CD4-positive, alpha-beta T cell treated with Interleukin-17A for 1 hour (primary cell): ENCODE results near the gene PRKCG.
"Not testable (repeated sequence)": the region's sequence is repeated elsewhere in the genome, so short reads cannot be mapped to it uniquely, and the experiment has no call there.

Source experiments
- DNase-seq: peaks from one replicate; pipeline ENCODE4 v3.0.0-alpha.2; 2020

Gene PRKCG

DNA sequence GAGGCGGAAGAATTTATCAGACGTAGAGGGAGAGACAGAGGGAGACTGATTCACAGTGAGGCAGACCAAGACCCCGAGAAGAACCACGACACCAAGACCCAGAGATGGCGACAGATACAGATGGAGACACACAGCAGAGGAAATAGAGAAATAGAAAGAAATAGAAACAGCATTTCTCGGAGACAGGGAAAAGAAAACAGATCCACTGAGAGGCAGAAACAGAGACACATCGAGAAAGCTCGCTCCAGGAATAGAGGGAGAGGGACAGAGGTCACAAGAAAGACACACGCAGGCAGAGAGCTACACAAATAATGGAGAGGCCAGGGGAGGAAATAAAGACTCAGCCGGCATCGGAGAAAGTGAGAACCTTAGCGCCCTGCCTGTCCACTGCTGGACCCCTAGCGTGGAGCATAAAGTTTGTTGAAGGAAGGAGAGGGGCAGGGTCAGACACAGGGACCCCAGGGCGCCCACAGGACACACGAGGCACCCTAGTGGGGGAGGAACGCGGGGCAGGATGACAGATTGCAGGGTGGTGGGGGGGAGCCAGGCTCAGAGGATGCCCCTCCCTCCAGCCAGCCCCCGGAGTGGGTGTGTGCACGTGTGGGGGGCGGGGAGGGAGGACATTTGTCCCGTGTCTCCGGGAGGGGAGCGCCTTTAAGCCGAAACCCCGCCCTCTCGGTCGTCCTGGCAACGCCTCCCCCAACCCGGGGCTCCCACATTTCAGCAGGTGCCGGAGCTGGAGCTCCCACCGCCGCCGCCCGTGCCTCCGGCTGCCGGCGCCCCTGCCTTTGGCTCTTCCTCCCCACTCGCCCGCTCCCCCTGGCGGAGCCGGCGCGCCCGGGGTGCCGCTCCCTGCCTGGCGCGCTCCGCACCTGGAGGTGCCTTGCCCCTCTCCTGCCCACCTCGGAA lies at the start of gene PRKCG:
Gene PRKCG (plus strand): TSS at position 716 of the 909 bp plus-strand sequence. CDS start 298 bp downstream, outside the sequence.
- DNase-seq: peak; percentile 76

DNA sequence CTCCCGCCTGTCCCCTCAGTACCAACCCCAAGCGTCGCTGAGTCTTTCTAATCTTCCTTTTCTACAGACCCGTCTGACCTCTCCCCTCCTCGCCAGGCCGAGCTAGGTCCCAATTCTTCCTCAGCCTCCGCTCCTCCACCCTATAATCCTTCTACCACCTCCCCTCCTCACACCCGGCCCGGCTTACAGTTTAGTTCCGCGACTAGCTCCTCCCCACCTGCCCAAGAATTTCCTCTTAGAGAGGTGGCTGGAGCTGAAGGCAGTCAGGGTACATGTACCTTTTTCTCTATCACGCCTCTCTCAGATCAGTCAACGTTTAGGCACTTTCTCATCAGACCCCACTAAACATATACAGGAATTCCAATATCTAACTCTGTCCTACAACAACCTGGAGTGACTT lies 49.1 kb upstream of the PRKCG start:
- DNase-seq: not testable (repeated sequence)

DNA sequence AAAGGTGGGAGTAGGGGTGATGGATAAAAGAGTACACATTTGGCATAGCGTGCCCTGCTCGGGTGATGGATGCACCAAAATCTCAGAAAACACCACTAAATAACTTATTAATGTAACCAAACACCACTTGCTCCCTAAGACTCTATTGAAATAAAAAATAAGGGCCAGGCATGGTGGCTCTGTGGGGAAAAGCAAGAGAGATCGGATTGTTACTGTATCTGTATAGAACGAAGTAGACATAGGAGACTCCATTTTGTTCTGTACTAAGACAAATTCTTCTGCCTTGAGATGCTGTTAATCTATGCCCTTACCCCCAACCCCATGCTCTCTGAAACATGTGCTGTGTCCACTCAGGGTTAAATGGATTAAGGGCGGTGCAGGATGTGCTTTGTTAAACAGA lies 43.6 kb upstream of the PRKCG start:
- DNase-seq: not testable (repeated sequence)

DNA sequence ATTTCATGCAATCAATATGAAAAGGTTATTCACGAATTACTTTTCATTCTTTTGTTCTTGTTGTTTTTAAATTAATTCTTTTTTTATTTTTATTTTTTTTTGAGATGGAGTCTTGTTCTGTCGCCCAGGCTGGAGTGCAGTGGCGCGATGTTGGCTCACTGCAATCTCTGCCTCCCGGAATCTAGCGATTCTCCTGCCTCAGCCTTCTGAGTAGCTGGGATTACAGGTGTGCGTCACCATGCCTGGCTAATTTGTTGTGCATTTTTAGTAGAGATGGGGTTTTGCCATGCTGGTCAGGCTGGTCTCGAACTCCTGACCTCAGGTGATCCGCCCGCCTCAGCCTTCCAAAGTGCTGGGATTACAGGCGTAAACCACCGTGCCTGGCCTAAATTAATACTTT lies 41.8 kb upstream of the PRKCG start:
- DNase-seq: not testable (repeated sequence)

DNA sequence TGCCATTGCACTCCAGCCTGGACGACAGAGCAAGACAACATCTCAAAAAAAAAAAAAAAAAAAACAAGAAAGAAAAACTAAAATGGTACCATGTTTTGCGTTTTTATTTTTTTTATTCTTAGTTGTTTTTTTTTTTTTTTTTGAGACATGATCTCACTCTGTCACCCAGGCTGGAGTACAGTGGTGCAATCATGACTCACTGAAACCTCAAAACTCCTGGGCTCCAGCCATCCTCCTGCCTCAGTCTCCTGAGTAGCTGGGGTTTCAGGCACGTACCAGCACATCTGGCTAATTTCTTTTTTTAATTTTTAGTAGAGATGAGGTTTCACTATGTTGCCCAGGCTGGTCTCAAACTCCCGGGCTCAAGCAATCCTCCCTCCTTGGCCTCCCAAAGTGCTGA lies 41.1 kb upstream of the PRKCG start:
- DNase-seq: not testable (repeated sequence)

DNA sequence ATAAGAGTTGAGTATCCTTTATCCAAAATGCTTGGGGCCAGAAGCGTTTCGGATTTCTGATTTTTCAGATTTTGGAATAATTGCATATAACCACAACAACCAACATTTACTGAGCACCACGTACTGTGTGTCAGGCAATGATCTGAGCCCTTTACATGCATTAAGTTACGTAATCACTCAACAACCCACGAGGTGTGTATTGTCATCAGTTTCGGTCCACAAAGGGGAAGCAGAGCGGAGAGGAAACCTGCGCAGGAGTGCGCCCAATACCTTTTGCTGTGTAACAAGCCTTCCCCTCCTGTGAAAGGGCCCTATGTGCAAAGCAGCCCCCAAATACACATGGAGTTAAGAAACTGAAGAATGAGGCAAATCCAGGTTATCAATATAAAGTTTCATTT lies 37.1 kb upstream of the PRKCG start:
- peak; percentile 21 for DNase-seq

DNA sequence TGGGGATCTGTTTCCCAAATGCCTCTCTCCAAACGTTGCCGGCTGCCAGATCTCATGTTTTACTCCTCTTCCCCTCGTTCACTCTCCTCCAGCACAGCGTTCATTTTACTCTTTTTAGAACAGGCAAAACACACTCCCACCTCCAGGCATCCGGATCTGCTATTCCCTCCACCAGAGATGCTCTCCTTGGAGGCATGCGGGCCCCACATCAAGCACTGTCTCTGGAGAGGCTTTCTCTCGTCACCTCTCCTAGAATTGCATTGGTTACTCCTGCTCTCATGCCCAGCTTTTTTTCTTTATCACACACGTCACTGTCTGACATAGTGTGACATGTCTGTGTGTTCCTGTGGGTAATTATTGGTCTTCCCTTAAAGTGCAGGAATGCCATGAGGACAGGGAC lies 34.4 kb upstream of the PRKCG start:
- no peak for DNase-seq

DNA sequence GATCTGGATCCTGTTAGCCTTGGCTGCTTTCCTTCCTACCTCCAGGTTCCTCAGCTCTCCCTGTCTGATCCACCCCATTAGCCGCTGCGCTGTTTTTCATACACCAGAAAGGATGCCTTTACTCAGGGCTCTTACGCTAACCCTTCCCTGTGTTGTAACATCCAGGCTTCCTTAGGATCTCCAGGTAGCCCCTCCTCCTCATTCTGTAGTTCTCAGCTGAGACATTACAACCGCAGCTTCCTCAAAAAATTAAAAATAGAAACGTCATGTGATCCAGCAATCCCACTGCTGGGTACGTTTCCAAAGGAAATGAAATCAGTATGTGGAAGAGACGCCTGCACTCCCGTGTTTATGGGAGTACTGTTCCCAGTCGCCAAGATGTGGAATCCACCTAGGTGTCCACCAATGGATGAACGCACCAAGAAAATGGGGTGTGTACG lies 32.7 kb upstream of the PRKCG start:
- no peak for DNase-seq

DNA sequence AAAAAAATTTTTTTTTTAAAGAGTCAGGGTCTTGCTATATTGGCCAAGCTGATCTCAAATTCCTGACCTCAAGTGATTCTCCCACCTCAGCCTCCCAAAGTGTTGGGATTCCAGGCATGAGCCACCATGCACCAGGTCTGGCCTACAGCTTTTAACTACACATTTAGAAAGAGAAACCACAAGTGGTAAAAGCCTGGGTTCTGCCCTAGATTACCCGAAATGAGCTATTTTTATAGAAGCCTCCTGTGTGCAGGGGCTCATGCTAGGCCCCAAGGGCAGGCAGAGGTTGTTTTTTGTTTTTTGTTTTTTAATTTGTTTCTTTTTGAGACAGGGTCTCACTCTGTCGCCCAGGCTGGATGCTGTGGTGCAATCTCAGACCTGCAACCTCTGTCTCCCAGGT lies 28.3 kb upstream of the PRKCG start:
- peak; percentile 16 for DNase-seq

DNA sequence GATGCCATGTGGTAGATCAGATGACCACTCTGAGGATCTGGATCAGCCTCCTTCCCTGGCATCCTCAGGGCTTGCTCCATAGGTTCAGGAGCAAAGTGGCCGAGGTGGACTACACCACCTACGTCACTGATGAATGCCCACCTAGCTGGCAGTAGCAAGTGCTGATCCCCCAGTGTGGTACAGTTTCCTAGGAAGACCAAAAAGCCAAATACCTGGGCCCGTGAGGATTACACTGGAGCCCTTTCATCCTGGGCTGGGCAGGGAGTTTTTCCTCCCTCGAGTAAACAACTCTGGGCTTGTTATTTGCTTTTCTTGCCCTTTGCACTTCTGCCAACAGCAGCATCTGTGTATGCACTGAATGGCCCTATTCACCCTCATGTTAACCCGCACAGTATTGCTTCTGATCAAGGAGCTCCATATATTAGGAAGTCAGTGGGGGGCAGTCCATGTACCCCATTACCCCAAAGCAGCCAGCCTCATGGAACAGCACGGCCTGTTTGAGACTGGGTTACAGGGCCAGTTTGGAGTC lies 17.6 kb upstream of the PRKCG start:
- DNase-seq: no peak

DNA sequence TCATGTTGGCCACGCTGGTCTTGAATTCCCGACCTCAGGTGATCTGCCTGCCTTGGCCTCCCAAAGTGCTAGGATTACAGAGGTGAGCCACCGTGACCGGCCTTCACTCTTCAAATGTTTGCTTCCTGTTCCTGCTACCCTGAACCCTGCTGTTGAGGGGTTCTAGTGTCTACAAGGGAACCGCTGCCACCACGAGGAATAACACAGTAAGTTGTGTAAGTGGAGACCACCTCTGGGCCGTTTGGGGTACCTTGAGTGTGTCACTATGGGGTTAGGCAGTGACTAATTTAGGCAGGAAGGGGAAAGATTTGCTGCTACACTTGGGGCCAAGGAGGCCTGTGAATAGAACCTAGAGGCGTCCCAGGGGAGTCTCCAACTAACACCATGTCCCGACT lies 16.5 kb upstream of the PRKCG start:
- DNase-seq: peak; percentile 17

DNA sequence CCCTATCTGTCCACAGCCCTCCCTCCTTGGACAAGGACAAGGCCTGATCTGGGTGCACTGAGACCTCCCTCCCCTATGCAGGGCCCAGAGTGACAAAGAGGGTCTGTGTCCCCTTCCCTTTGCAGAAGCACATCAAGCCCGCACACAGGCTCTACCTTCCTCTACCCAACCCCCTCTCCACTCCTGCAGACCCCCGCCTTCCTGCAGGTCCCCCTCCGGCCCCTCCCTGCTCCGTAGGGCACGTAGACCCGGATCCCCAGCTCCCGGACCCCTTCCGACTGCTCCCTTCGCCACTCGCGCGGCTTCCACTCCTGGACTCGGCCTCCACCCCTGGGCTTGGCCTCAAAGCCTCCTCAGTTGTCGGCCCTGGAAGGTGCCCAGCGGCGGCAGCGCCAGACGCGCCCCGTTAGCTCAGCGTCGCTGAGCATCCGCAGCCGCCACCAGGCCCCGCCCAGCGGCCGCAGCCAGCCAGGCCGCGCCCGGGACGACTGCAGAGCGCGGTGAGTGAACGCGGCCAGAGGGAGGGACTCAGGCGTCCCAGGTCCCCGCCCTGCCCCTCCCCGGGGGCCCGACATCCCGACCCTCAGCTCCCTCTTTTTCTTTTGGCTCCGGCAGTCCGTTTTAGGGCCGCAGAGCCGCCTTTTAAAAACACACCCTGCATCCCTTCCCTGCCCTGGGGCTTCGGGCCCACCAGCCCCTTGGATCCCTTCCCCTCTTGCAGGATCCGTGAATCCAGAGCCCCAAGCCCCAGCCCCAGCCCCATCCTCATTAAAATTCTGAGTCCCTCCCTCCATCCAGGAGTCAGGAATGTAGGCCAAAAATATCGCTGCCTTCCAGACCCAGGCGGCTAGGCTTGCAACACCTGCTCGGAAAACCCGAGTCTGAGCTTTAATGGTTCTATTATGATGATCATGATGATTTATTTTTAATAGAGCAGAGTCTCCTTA lies 15.8 kb upstream of the PRKCG start:
- DNase-seq: peak; percentile 85

DNA sequence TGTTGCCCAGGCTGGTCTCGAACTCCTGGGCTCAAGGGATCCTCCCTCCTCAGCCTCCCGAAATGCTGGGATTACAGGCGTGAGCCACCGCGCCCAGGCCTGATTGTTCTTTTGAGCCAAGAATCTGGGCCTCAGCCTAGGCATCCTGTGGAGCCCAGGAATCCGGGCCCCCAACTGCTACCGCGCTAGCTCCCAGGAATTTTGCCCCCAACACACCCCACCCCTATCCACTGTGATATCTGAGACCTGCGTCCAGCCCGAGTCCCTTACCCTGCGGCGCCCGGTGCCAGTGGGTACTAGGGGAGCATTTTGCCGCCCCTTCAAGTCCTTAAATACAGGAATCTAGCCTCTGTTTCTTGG lies 15.2 kb upstream of the PRKCG start:
- DNase-seq: no peak

DNA sequence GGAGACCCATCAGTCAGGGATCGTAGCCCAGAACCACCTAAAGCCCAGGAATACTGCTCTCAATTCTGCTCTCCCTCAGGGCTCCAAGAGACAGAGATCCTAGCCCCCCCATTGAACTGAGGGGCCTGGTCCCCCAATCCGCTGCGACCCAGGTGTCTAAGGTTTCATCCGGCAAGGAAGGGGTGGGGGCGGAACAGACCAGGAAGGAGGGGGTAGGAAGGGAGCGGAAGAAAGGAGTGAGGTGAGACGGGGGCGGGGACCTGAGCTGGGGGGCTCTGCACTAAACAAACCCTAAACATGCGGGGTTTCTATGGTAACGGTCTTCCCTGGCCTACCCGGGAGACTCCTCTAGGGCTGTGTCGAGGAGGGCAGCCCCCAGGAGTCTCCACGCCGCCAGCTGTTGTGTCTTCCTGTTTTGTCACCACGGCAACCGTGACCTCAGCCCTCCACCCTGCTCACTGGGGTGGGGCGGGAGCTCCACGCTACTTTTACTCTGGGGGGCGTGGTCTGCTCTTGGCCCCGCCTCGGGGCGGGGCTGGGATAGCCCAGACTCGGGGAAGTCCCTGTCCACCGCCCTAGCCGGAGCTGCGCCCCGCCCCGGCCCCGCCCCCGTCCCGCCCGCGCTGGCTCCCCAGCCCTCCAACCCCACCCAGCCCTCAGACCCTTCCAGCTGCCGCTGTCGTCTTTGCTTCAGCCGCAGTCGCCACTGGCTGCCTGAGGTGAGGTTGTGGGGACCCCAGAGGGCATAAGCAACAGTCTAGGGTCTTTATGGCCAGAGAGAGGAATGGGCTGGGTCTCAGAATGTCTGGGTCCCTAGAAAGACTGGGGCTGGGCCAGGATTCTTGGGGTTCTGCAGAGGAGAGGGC lies 14.5 kb upstream of the PRKCG start, which contains the start of gene MYADM:
Gene MYADM (plus strand): TSS at position 659 of the 866 bp plus-strand sequence. CDS start 5,647 bp downstream, outside the sequence.
- DNase-seq: peak; percentile 100

DNA sequence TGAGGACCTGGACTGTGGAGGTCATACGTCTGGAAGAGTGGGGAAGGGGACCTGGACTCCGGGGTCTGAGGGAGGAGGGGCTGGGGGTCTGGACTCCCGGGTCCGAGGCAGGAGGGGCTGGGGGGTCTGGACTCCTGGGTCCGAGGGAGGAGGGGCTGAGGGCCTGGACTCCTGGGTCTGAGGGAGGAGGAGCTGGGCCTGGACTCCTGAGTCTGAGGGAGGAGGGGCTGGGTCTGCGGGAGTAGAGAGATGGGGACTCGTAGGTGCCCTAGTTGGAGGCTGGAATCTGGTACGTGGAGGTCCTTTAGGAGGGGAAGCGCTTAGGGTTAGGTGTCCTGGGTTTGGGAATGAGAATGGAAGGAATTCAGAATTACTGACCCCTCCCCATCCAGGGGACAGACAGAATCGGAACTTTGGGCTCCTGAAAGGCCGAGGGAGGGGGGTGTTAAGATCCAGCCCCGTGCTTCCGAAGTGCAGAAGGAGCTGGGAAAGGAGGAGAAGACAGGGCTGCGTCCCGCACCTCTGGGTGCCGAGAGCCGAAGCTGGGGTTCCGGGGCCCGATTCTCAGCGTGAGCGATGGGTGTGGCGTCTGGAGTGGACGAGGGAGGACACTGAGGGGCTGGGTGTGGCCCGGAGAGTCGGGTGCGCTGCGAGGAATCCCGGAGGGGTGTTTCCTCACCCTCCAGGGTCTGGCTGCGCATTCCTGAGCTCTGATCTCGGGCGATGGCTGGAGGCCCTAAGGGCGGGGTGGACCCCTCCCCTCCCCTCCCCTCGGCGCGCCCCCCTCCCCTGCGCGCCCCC lies 13.7 kb upstream of the PRKCG start:
- peak; percentile 69 for DNase-seq

DNA sequence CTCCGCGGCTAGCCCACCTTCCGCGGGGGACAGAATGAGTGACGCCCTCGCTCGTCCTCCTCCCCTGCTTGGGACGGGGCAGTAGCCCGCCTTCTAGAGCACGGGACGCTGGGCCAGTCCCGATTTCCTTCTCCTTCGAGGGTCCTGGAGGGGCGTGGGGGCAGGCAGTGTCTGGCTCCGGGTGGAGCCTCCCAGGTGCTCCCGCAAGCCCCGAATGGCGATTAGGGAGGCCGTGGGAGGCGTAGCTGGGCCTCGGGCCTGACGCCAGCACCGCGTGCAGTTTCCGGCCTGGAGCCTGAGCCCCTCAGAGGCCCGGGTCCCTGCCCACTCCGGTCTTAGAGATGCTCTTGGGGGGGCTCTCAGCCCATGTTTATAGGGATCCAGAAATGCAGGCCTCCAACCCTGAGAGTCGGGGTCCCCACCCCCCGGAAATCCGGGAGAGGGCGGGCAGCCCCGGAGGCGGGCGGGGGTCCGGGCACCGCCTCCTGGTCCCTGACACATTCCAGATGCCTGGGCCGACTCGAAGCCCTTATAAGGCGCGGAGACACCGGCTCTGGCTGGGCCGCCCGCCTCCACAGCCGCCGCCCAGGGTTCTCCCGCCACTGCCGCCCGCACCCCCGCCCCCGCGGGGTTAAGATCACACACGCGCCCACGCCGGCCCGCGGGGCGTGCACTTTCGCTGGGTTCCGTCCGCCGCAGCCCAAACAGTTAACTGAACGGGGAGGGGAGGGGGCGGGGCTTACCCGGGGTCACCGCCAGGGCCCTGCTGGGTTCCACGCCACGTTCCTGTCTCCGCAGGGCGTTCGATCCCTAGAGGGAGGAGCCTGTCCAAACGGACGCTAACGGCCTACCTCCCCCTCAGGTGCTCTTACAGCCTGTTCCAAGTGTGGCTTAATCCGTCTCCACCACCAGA lies 12.8 kb upstream of the PRKCG start:
- peak; percentile 95 for DNase-seq

DNA sequence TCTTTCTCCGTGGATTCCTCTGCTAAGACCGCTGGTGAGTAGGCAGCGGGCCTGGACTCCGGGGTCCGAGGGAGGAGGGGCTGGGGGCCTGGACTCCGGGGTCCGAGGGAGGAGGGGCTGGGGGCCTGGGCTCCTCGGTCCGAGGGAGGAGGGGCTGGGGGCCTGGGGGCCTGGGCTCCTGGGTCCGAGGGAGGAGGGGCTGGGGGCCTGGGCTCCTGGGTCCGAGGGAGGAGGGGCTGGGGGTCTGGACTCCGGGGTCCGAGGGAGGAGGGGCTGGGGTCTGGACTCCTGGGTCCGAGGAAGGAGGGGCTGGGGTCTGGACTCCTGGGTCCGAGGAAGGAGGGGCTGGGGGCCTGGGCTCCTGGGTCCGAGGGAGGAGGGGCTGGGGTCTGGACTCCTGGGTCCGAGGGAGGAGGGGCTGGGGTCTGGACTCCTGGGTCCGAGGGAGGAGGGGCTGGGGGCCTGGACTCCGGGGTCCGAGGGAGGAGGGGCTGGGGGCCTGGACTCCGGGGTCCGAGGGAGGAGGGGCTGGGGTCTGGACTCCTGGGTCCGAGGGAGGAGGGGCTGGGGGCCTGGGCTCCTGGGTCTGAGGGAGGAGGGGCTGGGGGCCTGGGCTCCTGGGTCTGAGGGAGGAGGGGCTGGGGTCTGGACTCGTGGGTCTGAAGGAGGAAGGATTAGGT lies 12.1 kb upstream of the PRKCG start:
- DNase-seq: not testable (repeated sequence)

DNA sequence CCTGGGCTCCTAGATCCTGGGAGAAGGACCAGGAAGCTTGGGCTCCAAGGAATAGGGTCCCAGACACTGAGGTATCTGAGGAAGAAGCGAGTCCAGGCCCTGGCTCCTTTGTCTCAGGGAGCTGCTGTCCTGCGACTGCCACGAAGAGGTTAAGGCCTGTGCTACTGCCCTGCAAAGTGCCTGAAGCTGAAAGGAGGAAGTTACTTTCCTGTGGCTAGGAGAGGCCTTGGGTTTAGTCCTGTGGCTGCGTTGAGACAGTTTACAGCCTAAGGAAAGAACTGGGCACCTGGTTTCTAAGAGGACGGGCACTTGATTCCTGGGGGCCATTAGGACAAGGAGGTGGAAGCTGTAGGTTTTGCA lies 11.5 kb upstream of the PRKCG start:
- DNase-seq: peak; percentile 50

DNA sequence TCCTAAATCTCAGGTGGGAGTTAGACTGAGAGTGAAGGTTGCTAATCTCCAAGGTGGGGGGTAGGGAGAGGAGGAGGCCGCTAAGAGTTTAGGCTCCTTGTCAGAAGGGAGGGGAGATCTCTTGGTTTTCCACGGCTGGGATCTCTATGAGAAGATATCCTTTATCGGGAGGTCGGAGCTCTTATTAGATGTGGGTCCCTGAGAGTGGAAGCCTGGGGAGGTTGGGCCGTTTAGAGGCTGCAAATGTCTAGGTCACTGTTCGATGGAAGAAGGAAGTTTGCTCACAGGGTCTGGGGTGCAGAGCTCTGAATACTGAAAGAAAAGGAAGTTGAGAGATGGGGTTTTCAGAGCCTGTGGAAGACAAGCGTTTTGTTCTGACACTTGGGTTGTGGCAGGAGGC lies 10.5 kb upstream of the PRKCG start:
- peak; percentile 54 for DNase-seq

DNA sequence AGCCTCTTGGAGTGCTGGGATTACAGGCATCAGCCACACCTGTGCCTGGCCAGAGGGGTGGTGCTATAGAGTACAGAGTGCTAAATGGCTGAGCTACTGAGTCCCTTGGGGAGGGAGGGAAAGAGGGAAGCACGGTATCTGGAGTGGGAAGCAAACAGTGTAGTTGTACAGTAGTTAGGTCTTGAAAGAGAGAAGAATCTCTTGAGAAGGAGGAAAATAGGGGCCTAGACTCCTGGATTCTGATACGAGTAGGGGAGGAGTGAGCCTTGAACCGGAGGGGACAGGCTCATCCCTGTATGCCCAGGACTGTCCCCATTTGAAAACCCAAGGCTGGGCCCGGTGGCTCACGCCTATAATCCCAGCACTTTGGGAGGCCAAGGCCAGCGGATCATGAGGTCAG lies 9.2 kb upstream of the PRKCG start:
- DNase-seq: no peak
